Parietal lobe (tissue), 2 donors: Measurements from ENCODE around the gene CHRFAM7A. TPM values are rescaled to one million over a fixed set of nuclear protein-coding genes. Genes with fewer than 3 reads are reported as not detected.

Experiments used
- small RNA-seq: library from RNA; depleted of rRNA; stranded (forward); fragments of <200 nt; gene quantifications from one replicate; pipeline ENCODE3, GENCODE V24; 2014; ENCODE audit warnings: low replicate concordance
- total RNA-seq: library from RNA; depleted of rRNA; stranded (reverse); fragments of >200 nt; gene quantifications from one replicate; pipeline ENCODE4 v1.2.3, GENCODE V29; 2014

The CHRFAM7A gene
- total RNA-seq, result 7.8 TPM

GRCh38 chr15:30392766-30393663 is at the start of gene CHRFAM7A:
CHRFAM7A (minus strand) TSS chr15:30393540; CDS start chr15:30383351, 10,189 bp downstream.

GRCh38 chr15:30414160-30414559 is 20.8 kb upstream of the CHRFAM7A start, which contains the start of gene GOLGA8R:
GOLGA8R (minus strand) TSS chr15:30414260; CDS start chr15:30414162, 98 bp downstream.

Small RNA genes lying within 50 kb of the gene (small RNA-seq; reads per million reads assigned to genes)
- gene AC019322.2, result not detected
- gene RF00019, result not detected
- gene RF00096, result not detected
- gene RN7SL196P, result not detected

Other genes with a start within 250 kb of the CHRFAM7A start
- 1.6 TPM for gene GOLGA8R, start 20.7 kb upstream of the CHRFAM7A start, total RNA-seq
- 1.9 TPM for gene GOLGA8Q, start 158.5 kb upstream of the CHRFAM7A start, total RNA-seq
- 1.3 TPM for gene GOLGA8H, start 210.5 kb upstream of the CHRFAM7A start, total RNA-seq